HG03432 (cell line): ENCODE measurements around the gene KCNQ2.
"Not testable (repeated sequence)": the region's sequence is repeated elsewhere in the genome, so short reads cannot be mapped to it uniquely, and the experiment has no call there.

Experiments
- ATAC-seq: cut with Tn5 transposase; IDR thresholded peaks from one replicate; pipeline ENCODE4 v1.9.1; 2021; ENCODE audit warnings: mild to moderate bottlenecking, moderate library complexity; ENCODE audit not compliant: unreplicated experiment

The KCNQ2 gene

DNA sequence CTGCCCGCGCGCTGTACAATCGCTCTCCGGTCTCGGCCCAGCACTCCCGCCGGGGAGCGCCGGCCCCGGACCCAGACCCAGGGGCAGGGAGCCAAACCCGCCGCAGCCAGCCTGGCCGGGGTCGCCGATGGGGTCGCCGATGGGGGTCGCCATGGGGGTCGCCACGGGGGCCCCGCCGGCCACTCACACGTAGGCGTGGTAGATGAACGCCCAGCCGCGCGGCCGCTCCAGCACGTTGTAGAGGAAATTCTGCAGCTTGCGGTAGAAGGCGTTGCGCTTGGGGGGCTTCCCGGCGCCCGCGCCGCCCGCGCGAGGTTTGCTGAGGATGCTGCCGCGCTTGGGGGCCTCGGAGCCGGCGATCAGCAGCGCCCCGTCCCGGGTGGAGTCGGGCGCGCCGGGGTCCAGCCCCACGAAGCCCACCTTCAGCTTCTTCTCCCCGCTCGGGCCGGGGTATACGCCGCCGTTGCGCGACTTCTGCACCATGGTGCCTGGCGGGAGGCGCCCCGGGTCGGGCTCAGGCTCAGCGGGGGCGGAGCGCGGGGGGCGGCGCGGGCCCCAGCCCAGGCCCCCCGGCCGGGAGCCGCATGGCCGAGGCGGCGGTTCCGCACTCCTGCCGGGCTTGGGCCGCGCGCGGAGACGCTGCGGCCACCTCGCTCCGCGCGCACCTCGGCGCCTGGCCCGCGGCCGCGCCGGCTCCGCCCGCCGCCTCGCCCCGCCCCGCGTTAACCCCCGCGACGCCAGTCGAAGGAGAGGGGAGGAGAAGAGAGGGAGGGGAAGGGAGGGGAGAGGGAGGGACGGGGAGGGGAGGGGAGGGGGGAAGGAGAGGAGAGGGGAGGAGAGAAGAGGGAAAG is at the start of gene KCNQ2:
Gene KCNQ2, minus strand, starts transcription at position 675 of the 851 bp plus-strand sequence. Its CDS starts 192 bp downstream, at position 483.
- no peak for ATAC-seq

GRCh38 chr20:63521602-63522001 is 49.1 kb upstream of the KCNQ2 start:
- ATAC-seq = no peak

- peak; percentile 54 for ATAC-seq
These were observed 48.6 kb upstream of the KCNQ2 start for GRCh38 chr20:63520934-63521601.

DNA sequence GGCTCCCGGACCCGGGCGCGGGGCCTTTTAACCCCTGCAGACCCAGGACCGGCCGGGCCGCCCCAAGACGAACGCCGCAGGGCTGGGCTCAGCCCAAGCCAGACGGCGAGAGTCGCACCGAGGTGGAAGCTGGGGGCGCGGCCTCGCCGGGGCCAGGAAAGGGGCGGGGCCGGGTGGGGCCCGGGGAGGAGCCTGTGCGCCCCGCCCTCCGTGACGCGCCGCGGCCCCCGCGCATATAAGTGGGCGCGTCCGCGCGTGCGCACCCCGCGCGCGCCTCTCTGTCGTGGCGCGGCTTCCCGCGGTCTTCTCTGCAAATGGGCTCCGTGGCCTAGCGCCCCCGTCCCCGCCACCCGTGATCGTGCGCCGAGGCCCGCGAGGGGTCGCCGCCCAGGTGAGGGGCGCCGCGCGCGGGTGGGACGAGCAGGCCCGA is 48.1 kb upstream of the KCNQ2 start, which contains the start of gene PPDPF:
Gene PPDPF, plus strand, starts transcription at position 262 of the 430 bp plus-strand sequence. CDS start 544 bp downstream, outside the sequence.
- peak; percentile 74 for ATAC-seq

GRCh38 chr20:63519668-63520503 is 47.4 kb upstream of the KCNQ2 start:
- ATAC-seq = peak; percentile 53

DNA sequence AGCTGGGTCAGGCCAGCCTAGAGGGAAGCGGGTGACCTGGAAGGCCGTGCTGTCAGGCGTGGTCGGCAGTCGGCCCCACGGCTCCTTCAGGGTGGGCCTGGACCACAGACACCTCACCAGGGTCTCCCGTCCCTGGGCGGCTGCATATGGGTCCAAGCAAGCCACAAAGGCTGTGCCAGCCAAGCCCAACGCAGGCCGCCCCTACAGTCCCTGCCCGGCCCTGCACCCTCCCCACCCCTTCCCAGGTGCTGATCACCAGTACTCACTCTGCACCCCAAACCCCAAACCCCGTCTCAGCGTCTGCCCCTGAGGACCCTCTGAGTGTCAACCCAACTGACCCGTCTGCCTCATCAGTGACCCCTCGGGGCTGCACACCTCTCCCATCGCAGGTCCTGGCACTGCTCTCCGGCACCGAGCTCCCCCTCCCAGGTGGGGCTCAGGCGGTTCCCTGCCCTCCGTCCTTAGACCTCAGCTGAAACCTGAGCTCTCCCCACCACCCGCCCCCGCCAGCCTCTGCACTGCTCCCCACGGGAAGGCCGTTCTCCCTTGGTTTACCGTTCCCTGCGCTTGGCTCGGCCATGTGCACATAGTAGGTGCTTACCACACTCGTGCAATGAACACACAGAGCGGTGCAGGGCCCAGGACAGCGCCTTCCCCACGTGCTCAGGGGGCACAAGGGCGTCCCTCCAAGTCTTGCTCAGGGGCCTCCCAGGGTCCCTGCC is 46.7 kb upstream of the KCNQ2 start:
- no peak for ATAC-seq

DNA sequence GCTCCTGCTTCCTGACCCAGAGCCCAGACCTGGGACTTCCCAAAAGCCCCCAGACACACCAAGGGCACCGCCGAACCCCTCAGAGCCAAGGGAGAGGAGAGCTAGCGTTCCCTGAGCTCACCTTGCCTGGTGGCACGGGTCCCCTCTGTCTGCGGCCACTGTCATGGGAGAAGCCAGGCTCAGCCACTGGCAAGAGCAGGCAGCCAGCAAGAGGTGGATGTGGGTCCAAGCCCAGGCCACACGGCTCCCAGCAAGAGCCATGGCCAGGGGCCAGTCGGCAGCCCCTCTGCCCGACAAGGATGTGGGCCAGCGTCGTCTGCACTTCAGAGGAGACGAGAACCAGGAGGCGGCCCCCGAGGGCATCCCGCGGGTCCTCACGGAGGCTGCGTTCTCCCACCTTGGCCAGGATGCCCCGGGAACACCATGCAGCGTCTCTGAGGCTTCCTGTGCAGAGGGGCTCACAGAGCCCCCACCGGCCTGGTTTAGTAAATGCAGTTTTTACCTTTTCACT is 46.0 kb upstream of the KCNQ2 start:
- no peak for ATAC-seq

DNA sequence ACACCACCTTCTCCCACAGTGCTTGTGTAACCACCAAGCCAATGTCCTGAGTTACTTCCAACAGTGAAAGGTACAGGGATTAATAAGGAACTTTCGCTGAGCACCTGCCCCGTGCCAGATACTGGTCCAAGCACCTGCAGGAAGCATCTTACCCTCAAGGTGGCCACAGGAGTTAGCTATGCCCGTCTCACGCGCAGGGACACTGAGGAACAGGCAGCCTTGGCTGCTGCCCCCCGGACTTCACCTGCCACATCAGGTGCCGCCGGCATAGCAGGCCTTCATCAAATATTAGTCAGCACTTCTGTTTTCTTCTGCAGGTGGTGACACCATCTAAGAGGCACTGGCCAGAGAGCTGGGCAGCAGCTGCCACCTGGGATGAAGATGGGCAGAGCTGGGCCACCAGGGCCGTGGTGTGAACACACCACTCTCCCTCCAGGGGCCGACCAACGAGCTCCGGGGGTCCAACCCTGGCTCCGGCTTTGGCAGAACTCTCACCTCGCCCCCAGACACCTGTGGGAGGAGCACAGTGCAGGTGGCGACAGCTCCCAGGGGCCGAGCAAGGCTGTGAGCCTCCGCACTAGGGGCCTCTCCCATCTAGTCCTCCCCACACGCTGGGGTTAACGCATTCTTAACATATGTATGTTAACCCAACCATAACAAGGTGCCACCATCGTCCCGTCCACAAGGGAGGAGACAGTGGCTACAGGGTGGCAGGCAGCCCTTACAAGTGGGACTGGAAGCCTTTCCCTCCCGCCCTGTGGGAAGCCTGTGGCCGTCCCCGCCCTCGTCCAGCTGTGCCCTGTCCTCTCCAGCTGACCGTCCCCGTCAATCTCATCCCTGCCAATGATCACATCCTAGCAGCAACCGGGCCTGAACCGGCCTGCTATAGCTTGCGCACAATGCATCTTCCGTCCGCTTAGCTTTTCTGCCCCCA is 45.2 kb upstream of the KCNQ2 start:
- ATAC-seq = no peak

DNA sequence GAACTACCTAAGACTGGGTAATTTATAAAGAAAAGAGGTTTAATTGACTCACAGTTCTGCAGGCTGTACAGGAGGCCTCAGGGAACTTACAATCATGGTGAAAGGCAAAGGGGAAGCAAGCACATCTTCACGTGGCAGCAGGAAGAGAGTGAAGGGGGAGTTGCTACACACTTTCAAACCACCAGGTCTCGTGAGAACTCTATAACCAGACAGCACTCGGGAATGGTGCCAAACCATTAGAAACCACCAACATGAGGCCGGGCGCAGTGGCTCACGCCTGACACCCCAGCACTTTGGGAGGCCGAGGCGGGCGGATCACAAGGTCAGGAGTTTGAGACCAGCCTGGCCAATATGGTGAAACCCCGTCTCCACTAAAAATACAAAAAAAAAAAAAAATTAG is 42.1 kb upstream of the KCNQ2 start:
- not testable (repeated sequence) for ATAC-seq

DNA sequence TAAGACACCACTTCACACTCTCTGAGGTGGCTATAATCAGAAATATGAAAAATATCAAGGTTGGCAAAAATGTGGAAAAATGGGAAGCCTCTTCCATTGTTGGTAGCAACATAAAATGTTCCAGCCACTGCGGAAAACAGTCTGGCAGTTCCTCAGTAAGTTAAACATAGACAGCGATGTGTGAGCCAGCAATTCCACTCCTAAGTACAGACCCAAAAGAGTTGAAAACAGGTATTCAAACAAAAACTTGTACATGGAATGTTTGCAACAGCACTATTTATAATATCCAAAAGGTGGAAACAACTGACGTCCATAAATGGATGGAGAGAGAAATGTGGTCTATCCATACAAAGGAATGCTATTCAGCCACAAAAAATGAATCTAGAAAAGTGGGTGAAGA is 40.8 kb upstream of the KCNQ2 start:
- ATAC-seq = no peak

DNA sequence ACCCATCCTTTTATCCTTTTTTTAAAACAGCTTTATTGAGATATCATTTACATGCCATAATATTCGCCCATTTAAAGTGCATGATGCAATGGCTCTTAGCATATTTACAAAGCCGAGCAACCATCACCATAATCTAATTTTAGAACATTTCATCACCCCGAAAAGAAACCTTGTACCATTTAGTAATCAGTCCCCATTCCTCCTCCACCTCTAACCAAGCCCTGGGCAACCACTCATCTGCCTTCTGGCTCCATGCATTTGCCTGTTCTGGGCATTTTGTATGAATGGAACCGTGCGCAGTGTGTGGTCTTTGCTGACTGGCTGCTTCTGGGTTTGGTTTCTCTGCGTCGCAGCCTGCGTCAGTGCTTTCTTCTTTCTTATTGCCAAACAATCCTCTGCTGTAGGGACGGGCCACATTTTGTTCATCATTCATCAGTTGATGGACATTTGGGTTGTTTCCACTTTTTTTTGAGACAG is 36.7 kb upstream of the KCNQ2 start:
- no peak for ATAC-seq

DNA sequence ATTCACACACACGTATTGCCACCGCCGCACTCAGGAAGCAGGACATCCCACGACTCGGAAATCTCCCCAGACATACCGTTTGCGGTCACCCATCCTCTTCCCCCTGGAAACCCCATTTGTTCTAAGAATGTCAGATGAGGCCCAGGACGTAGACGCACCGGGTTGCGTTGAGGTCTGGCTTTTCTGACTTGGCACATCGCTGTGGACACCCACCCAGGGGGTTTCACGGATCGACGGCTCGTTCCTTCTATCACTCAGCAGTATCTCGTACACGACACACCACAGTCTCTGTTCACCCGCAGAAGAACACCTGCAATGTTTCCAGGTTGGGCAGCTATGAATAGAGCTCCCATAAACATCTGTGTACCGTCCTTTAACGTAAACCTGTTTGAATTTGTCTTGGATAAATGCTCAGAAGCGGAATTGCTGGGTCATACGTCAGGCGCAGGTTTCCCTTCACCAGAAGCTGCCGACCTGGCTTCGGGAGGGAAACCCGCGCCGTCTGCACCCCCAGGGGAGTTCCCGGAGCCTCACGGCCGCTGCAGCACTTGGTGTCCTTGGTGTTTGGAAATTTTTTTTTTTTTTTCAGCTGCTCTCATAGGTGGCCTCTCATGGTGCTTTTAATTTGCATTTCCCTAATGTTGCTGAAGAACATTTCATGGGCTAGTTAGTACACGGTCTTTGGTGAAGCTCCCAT is 35.8 kb upstream of the KCNQ2 start:
- no peak for ATAC-seq

DNA sequence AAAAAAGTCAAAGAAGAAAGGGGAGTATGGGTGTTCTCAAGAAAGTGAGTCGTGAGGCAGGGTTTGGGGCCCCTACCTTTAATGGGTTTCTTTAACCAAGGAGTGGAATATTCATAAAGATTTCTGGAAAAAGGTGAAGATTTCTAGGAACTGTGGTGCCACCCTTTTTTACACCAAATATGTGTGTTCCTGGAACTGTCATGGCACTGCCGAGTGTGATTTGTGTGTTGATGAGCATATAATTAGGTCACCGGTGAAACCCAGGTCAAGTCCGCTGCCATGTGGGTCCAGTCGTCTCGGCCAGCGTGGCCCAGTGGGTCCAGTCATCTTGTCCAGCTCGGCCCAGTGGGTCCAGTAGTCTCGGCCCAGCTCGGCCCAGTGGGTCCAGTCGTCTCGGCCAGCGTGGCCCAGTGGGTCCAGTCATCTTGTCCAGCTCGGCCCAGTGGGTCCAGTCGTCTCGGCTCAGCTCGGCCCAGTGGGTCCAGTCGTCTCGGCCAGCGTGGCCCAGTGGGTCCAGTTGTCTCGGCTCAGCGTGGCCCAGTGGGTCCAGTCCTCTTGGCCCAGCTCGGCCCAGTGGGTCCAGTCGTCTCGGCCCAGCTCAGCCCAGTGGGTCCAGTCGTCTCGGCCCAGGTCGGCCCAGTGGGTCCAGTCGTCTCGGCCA is 34.8 kb upstream of the KCNQ2 start:
- ATAC-seq = no peak

DNA sequence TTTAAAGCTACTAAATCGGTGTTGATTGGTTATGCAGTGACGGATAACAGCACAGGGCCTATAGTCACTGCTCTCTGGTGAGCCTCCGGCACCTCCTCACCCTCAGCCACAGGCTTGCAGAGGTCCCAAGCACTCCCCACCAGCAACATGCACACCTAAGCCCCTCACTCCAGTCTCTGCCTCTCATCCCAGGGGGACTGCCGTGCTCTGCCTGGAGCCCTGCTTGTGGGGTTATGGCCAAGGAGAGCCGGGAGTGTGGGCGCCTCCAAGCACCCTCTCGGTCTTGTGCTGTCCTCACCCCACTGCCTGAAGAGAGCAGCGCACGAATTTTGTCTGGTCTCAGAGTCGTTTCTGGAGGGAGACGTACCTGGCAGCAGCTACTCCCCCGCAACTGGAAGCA is 33.3 kb upstream of the KCNQ2 start:
- no peak for ATAC-seq

DNA sequence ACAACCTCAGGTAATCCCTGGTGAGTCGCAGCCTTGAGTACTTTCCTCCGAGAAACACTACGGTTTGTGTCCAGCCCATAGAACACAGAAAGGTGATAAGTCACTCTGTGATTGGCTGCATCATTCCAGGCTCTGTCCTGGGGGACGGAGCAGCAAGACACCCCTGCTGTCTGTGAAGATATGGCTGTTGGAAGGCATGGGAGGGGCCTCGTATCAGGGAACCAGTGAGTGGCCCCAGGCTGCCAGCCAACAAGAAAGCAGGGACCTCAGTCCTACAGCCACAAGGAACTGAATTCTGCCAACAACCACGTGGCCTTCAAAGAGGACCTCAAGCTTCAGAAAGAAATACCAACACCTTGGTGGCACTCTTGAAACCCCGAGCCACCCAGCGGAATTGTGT is 32.8 kb upstream of the KCNQ2 start:
- no peak for ATAC-seq

DNA sequence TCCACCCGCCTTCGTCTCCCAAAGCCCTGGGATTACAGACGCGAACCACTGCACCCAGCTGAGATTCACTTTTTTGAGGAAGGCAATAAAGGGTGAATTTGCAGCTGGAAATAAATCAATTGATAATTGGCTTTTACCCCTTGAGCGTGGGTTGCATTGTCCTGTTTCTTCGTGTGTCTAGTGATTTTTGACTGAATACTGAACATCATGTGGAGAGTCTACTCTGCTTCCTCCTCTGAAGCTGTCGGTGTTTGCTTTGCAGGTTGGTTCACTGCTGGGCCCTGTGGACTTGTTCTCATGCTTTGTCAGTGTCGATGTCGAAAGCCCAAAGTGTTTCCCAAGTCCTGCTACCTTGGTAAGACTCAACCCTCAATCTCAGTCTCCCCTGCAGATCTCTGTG is 32.2 kb upstream of the KCNQ2 start:
- ATAC-seq = no peak

DNA sequence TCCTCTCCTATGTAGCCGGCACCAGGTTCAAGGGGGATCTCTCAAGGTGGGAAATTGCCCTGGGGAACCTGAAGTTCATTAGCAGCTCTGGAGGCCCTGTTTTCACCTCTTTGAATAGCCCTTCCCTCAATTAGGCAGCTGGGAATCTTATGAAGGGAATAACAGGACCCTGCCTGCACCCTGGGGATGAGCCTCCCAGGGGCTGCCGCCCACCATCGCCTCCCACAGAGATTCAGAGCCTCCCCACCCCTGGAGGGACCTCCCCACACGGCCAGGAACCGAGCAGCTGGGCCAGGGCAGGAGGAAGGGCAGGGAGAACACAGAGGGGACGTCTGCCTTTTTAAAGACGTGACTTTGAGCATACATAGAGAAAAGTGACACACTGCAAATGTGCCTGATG is 31.1 kb upstream of the KCNQ2 start:
- ATAC-seq = no peak

DNA sequence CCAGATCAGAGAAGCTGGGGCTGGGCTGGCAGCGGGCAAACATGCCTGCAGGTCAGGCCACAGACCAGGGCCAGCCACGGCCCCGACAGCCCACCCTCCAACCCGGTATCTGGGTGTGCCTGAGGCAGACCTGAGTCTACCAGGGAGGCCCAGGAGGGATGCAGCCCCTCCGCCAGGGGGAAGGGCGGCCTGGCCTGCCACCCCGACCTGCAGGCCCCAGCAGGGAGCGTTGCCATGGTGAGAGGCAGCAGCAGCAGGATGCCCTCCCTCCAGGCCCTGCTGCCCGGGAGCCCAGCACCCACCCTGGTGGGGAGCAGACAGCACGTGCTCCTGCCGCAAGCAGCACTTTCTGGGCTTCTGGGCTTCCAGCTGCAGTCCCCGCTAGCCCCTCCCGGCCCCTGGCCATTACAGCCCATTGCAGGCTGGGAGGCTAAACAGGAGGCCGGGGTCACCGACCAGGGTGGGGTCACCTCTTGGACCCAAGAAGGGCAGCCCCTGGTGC is 30.3 kb upstream of the KCNQ2 start:
- ATAC-seq = no peak
